Left renal cortex interstitium (tissue), 4 donors: ENCODE measurements around the gene PRRG1. TPM values are rescaled to one million over a fixed set of nuclear protein-coding genes. Genes with fewer than 3 reads are reported as not detected.
"Not testable (repeated sequence)": the region's sequence is repeated elsewhere in the genome, so short reads cannot be mapped to it uniquely, and the experiment has no call there.

Source experiments
- DNase-seq, 4 donors: peaks; one replicate each; pipeline ENCODE4 v3.0.0-alpha.2; 2013; ENCODE audit warnings: low read depth in 4 of 4, low spot score in 2 of 4, missing footprints in 1 of 4
- polyA plus RNA-seq, 4 donors: library from polyadenylated mRNA; unstranded; fragments of 120-200 nt; gene quantifications; one replicate each; pipeline ENCODE4 v1.2.1, GENCODE V29; 2013; ENCODE audit not compliant: insufficient read length in 4 of 4

Gene PRRG1
- 10 to 100 TPM; 21.1 to 25.3 (median 23.8) TPM for polyA plus RNA-seq

- DNase-seq, result peak in 2 of 4 donors; percentile 53 to 67
Measured at GRCh38 chrX:37349221-37350033, at the start of gene PRRG1. Gene PRRG1, plus strand, starts transcription at chrX:37349364. Its CDS starts 56,886 bp downstream, at chrX:37406250.

DNA sequence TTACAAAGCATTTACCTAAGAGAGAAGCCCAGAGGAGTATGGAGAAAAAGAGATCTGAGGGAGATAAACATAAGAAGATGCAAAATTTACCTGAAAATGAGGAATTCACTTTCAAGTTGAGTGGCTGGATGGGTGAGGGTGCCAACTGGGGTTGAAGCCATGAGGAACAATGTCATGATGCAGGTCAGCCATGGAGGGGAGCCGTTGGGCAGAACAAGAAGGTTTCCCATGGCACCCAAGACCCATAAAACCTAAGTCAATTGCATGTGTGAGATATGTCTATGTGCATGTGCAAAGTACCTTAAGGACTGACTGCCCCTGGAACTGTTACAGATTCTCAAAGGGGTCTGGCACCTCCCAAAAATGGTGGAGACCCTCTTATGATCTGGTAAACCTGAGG lies 46.6 kb upstream of the PRRG1 start:
- DNase-seq, result no peak

- DNase-seq, result not testable (repeated sequence)
Measured at GRCh38 chrX:37305238-37305637, 43.9 kb upstream of the PRRG1 start.

- DNase-seq, result no peak
Measured at GRCh38 chrX:37314531-37314930, 34.6 kb upstream of the PRRG1 start.

DNA sequence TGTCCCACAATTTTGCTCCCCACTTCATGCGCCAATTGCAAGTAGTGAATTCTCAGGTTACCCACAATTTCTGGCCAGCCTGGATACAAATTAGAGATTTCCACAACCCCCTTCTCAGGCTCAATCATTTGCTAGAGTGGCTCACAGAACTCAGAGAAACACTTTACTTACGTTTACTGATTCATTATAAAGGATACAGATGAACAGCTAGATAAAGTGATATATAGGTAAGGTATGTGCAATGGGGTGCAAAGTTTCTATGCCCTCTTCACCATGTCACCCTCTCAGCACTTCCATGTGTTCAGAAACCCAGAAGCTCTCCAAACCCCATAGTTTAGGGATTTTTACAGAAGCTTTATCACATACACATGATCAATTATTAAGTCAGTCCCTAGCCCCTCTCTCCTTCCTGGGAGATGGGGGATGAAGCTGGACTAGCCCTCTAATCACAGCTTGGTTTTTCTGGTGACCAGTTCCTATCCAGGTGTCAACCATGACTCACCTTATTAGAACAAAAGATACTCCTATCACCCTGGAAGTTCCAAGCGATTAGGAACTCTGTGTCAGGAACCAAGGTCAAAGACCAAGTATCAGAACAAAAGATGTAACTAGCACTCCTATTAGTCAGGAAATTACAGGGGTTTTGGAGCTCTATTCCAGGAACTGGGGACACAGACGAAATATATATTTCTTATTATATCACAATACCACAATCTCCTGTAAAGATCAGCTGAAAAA lies 33.5 kb upstream of the PRRG1 start:
- DNase-seq, result no peak

DNA sequence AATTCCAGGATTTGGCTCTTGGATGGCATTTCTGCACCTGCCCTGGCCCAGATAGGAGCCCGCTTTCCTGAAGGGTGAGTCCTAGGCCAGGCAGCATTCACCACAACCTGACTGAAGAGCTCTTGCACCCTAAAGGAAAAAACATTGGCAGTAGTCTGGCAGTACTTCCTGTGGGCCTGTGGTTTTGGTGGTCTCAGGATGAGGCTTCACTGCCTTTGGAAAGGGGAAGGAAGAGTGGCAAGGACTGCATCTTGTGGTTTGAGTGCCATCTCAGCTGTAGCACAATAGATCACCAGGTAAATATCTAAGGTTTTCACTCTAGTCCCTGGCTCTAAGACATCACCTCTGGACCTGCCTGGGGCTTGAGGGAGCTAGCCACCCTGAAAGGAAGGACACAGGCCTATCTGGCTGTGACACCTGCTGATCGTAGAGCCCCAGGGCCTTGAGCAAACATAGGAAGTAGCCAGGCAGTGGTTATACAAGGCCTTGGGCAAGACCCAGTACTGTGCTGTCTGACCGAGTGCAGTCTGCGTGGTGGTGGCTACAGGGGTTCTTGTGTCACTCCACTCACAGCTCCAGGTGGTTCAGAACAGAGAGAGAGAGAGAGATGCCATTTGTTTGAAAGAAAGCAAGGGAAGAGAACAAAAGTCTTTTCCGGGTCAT lies 28.5 kb upstream of the PRRG1 start:
- no peak for DNase-seq

DNA sequence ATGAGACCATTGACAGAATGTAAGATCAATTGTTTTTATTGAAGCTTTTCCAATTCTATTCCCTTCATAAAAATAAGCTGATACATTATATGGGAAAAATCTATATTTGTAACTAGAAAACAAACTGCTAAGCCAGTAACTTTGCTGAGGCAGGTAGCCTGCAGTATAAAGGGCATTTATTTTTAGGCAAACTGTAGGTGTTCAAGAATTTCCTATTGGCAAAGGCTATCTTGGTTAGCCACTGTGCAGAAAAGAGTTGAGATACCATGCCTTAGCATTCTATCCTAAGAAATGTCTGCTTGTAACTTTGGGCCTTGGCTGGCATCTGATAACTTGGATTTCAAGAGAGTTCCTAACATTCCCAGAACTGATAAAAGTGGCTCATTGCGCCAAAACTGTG lies 18.5 kb upstream of the PRRG1 start:
- DNase-seq, result no peak

DNA sequence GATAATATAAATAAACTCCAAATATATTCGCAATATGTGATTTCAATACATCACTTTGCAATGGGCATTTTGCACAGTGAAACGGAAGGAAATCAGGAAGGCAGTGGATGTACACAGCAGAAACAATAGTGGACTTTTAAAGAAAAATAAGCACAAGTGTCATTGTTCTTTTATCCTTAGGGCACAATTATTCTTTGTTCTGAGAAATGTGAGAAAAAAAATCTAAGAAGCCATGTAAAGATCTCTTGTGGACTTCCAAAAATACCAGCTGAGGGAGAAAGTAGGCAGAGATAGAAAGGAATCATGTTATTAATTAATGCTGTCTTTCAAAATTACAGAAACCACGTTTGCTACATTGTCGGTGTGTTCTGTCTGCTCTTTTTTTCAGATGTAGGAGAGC lies 17.6 kb upstream of the PRRG1 start:
- no peak for DNase-seq

- no peak for DNase-seq
Measured at GRCh38 chrX:37332055-37332454, 17.1 kb upstream of the PRRG1 start.

DNA sequence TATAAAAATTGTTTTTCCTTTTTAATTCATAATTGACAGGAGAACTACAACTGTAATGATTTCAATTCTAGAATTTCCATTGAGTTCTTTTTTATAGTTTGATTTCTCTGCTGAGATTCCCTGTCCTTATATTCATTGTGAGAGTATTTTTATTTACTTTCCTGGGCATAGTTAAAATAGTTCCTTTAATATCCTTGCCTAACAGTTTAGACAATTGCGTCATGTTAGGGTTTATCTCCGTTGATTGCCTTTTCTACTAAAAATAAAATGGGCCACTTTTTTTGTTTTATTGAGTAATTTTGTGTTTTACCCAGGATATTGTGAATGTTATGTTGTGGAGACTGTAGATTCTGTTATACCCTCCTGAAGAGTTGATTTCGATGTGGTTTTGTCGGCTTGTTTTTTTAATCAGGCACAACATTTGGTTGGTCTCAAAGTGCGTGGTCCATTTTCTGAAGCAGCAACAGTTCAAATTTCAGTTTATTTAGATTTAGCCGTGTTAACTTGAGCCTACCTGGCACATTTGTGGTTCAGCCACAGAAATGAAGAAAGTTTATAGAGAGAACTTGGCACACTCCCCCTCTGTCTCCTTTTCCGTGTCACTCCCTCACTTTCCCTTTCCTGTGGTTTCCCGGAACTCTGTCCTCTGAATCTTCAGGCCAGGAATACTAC lies 16.0 kb upstream of the PRRG1 start:
- DNase-seq, result no peak

GRCh38 chrX:37347420-37347819 lies 1.7 kb upstream of the PRRG1 start:
- DNase-seq, result peak in 2 of 4 donors; percentile 3 to 4

DNA sequence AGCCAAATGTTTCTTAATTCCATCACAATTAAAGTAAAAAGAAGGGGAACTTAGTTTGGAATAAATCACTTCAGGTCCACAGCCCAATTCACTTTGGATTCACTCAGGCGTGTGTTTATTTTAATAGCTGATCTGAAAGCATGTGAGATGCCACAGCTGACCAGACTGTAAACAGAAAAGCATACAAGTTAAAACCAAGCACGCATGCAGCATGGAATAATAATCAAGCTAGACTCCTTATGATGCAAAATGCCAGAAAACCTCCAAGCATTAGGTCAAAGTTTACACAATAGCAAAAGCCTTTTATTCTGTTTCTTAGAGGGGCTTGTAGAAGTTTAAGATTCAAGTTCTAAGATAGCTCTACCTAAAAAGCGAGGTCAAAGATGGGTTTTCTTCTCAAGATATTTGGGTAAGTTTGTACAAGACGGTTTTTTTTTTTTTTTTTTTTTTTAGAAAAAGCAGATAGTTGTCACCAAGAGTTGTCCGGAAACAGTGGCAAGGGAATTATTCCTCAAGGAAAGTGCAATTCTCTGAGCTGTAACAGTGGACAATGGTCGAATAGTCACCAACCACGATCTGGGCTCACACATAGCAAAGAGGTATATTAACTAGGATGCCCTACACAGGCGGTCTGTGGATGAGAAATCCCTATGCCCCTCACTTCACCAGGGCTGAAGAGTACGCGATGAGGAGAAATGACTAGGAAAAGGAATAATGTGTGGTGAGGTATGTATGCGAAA lies 763 bp upstream of the PRRG1 start:
- peak in 2 of 4 donors; percentile 5 to 25 for DNase-seq

DNA sequence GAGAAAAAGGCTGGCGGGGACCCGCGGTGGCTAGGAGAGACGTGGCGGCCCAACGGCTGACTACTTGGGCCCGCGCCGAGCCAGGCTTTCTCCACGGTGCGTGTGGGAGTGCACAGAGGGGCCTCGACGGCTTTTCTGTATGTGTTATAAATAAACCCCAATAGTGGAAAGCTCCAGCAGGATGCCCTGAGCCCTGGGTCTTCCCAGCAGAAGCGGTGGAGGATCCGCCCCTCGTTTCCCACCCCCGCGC lies 268 bp upstream of the PRRG1 start:
- no peak for DNase-seq

- peak in 2 of 4 donors; percentile 1 to 10 for DNase-seq
Measured at GRCh38 chrX:37350034-37350365, 836 bp downstream of the PRRG1 start.

- no peak for DNase-seq
Measured at GRCh38 chrX:37353646-37354045, 4.5 kb downstream of the PRRG1 start.

DNA sequence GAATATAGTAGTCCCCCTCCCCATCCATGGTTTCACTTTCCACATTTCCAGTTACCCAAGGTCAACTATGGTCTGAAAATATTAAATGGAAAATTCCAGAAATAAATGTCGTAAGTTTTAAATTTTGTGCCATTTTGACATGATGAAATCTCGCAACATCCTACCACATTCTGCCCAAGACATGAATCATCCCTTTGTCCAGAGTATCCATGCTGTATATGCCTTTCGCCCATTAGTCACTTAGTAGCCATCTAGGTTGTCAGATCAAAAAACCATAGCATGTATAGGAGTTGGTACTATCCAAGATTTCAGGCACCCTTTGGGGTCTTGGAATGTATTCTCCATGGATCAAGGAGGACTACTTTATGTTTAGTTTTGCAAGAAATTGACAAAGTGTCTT lies 8.3 kb downstream of the PRRG1 start:
- no peak for DNase-seq

DNA sequence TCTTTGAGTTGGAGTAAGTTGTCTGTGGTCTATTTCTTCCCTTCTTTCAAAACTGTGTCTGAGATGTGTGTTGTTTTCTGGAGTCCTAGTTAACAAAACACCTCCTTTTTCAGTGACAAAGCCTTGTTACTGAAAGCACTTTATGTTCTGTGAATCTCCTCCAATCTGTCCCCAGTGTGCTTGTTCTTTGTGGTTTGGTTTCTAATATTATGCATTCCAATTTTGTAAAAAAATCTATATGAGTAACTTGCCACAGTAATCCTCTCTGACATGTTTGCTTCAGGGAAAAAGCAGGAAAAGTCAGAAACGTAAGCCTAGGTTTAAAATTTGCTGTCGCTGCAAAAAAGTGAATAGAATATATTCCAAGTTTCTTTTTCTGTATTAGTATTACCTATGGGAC lies 12.4 kb downstream of the PRRG1 start:
- DNase-seq, result no peak

GRCh38 chrX:37364666-37365065 lies 15.5 kb downstream of the PRRG1 start:
- no peak for DNase-seq

DNA sequence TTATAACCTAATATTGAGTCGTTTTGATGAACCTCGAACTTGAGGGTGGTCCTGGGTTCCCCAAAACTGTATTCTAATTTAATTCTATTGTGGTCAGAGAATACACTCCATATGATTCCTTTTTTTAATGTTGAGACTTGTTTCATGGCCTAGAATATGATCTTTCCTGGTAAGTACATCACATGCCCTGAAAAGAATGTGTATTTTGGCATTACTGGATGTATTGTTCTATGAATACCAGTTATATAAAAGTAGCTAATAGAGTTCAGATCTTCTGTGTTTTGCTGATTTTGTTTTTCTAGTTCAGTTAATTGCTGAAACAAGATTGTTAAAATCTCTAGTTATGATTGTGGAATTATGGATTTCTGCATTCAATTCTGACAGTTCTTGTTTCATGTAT lies 18.8 kb downstream of the PRRG1 start:
- DNase-seq, result no peak

- DNase-seq, result no peak
Measured at GRCh38 chrX:37370499-37371141, 21.5 kb downstream of the PRRG1 start.
